Measurements from ENCODE around the gene IER3.
"Not testable (repeated sequence)": the region's sequence is repeated elsewhere in the genome, so short reads cannot be mapped to it uniquely, and the experiment has no call there.

IER3 gene

GRCh38 chr6:30730601-30731435 lies 13.5 kb downstream of the IER3 start:
- no peaks in the 10 kb centered on the region for H3K9me3 Mint-ChIP-seq
- peak; percentile 99 for ATAC-seq (replicated peaks)
- peaks cover 12 to 18% of the 10 kb centered on the region in 2 donors for H3K4me1 Mint-ChIP-seq (ENCODE audit: low read depth in 2 of 2)
- H3K4me3 Mint-ChIP-seq = peak overlapping the region; percentile 47 to 53
- peaks cover 52% of the 10 kb centered on the region for H3K36me3 Mint-ChIP-seq (ENCODE audit: insufficient read depth)
- peak overlapping the region; percentile 62 to 68 for H3K27ac Mint-ChIP-seq
- no peaks in the 10 kb centered on the region for H3K27me3 Mint-ChIP-seq
- peak; percentile 70 to 73 (median 72) for DNase-seq

GRCh38 chr6:30727920-30728553 lies 16.3 kb downstream of the IER3 start:
- Mint-ChIP-seq H3K4me3 (no peak overlapping the region), H3K27ac (peak overlapping the region in 1 of 2 donors; percentile 66), H3K36me3 (ENCODE audit: insufficient read depth) (peaks cover 70% of the 10 kb centered on the region), H3K4me1 (ENCODE audit: low read depth in 2 of 2) (peaks cover 26 to 28% of the 10 kb centered on the region in 2 donors), H3K27me3 (no peaks in the 10 kb centered on the region), H3K9me3 (no peaks in the 10 kb centered on the region)
- ATAC-seq (replicated peaks) (no peak), DNase-seq (no peak)

GRCh38 chr6:30726506-30727413 lies 17.6 kb downstream of the IER3 start:
- no peak for ATAC-seq (replicated peaks)
- no peak overlapping the region for H3K4me3 Mint-ChIP-seq
- H3K27ac Mint-ChIP-seq = peak overlapping the region in 1 of 2 donors; percentile 66
- peaks cover 34% of the 10 kb centered on the region in 2 donors for H3K4me1 Mint-ChIP-seq (ENCODE audit: low read depth in 2 of 2)
- DNase-seq = no peak
- H3K36me3 Mint-ChIP-seq (ENCODE audit: insufficient read depth) = peaks cover 74% of the 10 kb centered on the region
- H3K9me3 Mint-ChIP-seq = no peaks in the 10 kb centered on the region
- no peaks in the 10 kb centered on the region for H3K27me3 Mint-ChIP-seq

GRCh38 chr6:30725713-30726505 lies 18.4 kb downstream of the IER3 start:
- H3K36me3 Mint-ChIP-seq (ENCODE audit: insufficient read depth) = peaks cover 77% of the 10 kb centered on the region
- no peak for DNase-seq
- no peaks in the 10 kb centered on the region for H3K9me3 Mint-ChIP-seq
- peaks cover 36 to 37% of the 10 kb centered on the region in 2 donors for H3K4me1 Mint-ChIP-seq (ENCODE audit: low read depth in 2 of 2)
- ATAC-seq (replicated peaks) = no peak
- no peak overlapping the region for H3K4me3 Mint-ChIP-seq
- H3K27me3 Mint-ChIP-seq = no peaks in the 10 kb centered on the region
- H3K27ac Mint-ChIP-seq = peak overlapping the region; percentile 46 to 67

- Mint-ChIP-seq H3K4me1 (ENCODE audit: low read depth in 2 of 2) (peaks cover 29 to 31% of the 10 kb centered on the region in 2 donors), H3K27me3 (no peaks in the 10 kb centered on the region), H3K27ac (peak overlapping the region; percentile 67 to 87), H3K9me3 (no peaks in the 10 kb centered on the region), H3K4me3 (peak overlapping the region in 1 of 2 donors; percentile 21), H3K36me3 (ENCODE audit: insufficient read depth) (peaks cover 79% of the 10 kb centered on the region)
- ATAC-seq (replicated peaks) (no peak), DNase-seq (no peak)
Observed at GRCh38 chr6:30724906-30725667, 19.3 kb downstream of the IER3 start.

- not testable (repeated sequence) for H3K27me3 Mint-ChIP-seq; DNase-seq; ATAC-seq (replicated peaks); H3K9me3 Mint-ChIP-seq
- peaks cover 36 to 38% of the 10 kb centered on the region in 2 donors for H3K4me1 Mint-ChIP-seq (ENCODE audit: low read depth in 2 of 2)
- peaks cover 80% of the 10 kb centered on the region for H3K36me3 Mint-ChIP-seq (ENCODE audit: insufficient read depth)
- peak overlapping the region; percentile 35 to 57 for H3K4me3 Mint-ChIP-seq
- H3K27ac Mint-ChIP-seq = peak overlapping the region; percentile 67 to 87
Observed at GRCh38 chr6:30723843-30724741, 20.3 kb downstream of the IER3 start.

- DNase-seq; H3K9me3 Mint-ChIP-seq; H3K27me3 Mint-ChIP-seq; ATAC-seq (replicated peaks): not testable (repeated sequence)
- H3K27ac Mint-ChIP-seq = peak overlapping the region; percentile 81 to 91
- H3K4me3 Mint-ChIP-seq = peak overlapping the region; percentile 97 to 99
- peaks cover 36 to 38% of the 10 kb centered on the region in 2 donors for H3K4me1 Mint-ChIP-seq (ENCODE audit: low read depth in 2 of 2)
- H3K36me3 Mint-ChIP-seq (ENCODE audit: insufficient read depth) = peaks cover 72% of the 10 kb centered on the region
Observed at GRCh38 chr6:30723159-30723842, 21.0 kb downstream of the IER3 start.

GRCh38 chr6:30722280-30723112 lies 21.9 kb downstream of the IER3 start:
- Mint-ChIP-seq H3K4me3 (peak overlapping the region; percentile 97 to 99), H3K27me3 (no peaks in the 10 kb centered on the region), H3K36me3 (ENCODE audit: insufficient read depth) (peaks cover 67% of the 10 kb centered on the region), H3K4me1 (ENCODE audit: low read depth in 2 of 2) (peaks cover 39 to 41% of the 10 kb centered on the region in 2 donors), H3K9me3 (no peaks in the 10 kb centered on the region), H3K27ac (peak overlapping the region; percentile 81 to 91)
- ATAC-seq (replicated peaks) (no peak), DNase-seq (peak; percentile 85 to 92 (median 85))

- DNase-seq; H3K27me3 Mint-ChIP-seq; ATAC-seq (replicated peaks); H3K9me3 Mint-ChIP-seq: not testable (repeated sequence)
- peaks cover 42 to 45% of the 10 kb centered on the region in 2 donors for H3K4me1 Mint-ChIP-seq (ENCODE audit: low read depth in 2 of 2)
- peak overlapping the region; percentile 97 to 99 for H3K4me3 Mint-ChIP-seq
- peaks cover 67% of the 10 kb centered on the region for H3K36me3 Mint-ChIP-seq (ENCODE audit: insufficient read depth)
- peak overlapping the region; percentile 81 to 91 for H3K27ac Mint-ChIP-seq
Observed at GRCh38 chr6:30722025-30722279, 22.4 kb downstream of the IER3 start.

- Mint-ChIP-seq H3K4me1 (ENCODE audit: low read depth in 2 of 2) (peaks cover 48 to 50% of the 10 kb centered on the region in 2 donors), H3K9me3 (peaks cover 0 to 9% of the 10 kb centered on the region in 2 donors), H3K4me3 (peak overlapping the region; percentile 97 to 99), H3K27me3 (no peaks in the 10 kb centered on the region), H3K27ac (peak overlapping the region; percentile 81 to 91), H3K36me3 (ENCODE audit: insufficient read depth) (peaks cover 67% of the 10 kb centered on the region)
- DNase-seq (peak; percentile 93 to 95 (median 93)), ATAC-seq (replicated peaks) (peak; percentile 40)
Observed at GRCh38 chr6:30721198-30722024, 22.9 kb downstream of the IER3 start.
